Right atrium auricular region (tissue), 2 donors: Measurements from ENCODE around the gene SSC4D. TPM values are rescaled to one million over a fixed set of nuclear protein-coding genes. Genes with fewer than 3 reads are reported as not detected.
A peak's percentile ranks its signal among the peaks of the same experiment; 100 is the strongest.

Source experiments
- DNase-seq: peaks from one replicate; pipeline ENCODE4 v3.0.0-alpha.2; 2019; ENCODE audit warnings: low spot score
- H3K27ac ChIP-seq, 2 donors: fragments of 200-600 bp; sonication (generic); 1 replicate in 1 of 2; 2 replicates in 1 of 2; pipeline ENCODE4 v1.5.1; 2016 to 2019
- H3K27me3 ChIP-seq, 2 donors: fragments of 200-600 bp; sonication (generic); one replicate each; pipeline versions ENCODE4 v1.5.1 to v1.6.0; 2017 to 2019
- H3K36me3 ChIP-seq: fragments of 200-600 bp; sonication (generic); one replicate; pipeline ENCODE4 v1.5.1; 2016
- H3K4me1 ChIP-seq, 2 donors: fragments of 200-600 bp; sonication (generic); one replicate each; pipeline versions ENCODE4 v1.5.1 to v1.6.0; 2017 to 2019
- H3K4me3 ChIP-seq, 2 donors: fragments of 200-600 bp; sonication (generic); 1 replicate in 1 of 2; 2 replicates in 1 of 2; pipeline ENCODE4 v1.5.1; 2017 to 2019; ENCODE audit warnings: mild to moderate bottlenecking in 1 of 2, moderate library complexity in 1 of 2
- H3K9me3 ChIP-seq, 2 donors: fragments of 200-600 bp; sonication (generic); one replicate each; pipeline ENCODE4 v1.5.1; 2019
- CTCF ChIP-seq, 2 donors: fragments of 200-600 bp; sonication (generic); IDR thresholded peaks; one replicate each; pipeline ENCODE4 v1.5.1; 2019; ENCODE audit warnings: antibody characterized with exemption in 2 of 2
- total RNA-seq, 2 donors: library from RNA; depleted of rRNA; stranded (reverse); fragments of >200 nt; gene quantifications; one replicate each; pipeline ENCODE4 v1.1.0, GENCODE V29; 2016

Gene SSC4D
- total RNA-seq, 2 donors from 2014 or later, result 0.35 to 0.37 TPM

DNA sequence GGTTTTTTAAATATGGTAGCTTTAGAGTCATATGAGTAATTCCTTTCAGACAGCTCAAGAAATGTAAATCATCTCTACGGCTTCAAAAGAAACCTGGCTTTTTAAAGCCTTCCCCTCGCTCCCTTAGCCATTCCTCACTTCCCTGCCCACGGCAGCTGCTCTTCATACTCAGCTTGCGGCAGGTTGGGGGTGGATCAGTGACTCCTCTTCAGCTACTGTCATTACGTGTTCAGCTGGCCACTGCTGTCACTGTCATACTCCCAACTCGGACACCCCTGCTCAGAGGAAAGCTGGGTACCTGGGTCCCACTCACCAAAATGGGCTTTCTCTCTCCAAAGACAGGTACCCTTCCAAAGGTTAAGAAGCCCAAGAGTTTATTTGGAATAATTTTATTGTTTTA is 57.3 kb downstream of the SSC4D start:
- no peaks in the 10 kb centered on the region for H3K27me3 ChIP-seq
- peaks cover 0 to 90% of the 10 kb centered on the region in 2 donors for H3K4me1 ChIP-seq
- DNase-seq, result no peak
- H3K27ac ChIP-seq, result peak overlapping the region; percentile 70 to 99
- H3K36me3 ChIP-seq, result peaks cover 41% of the 10 kb centered on the region
- H3K9me3 ChIP-seq, result no peaks in the 10 kb centered on the region
- TF ChIP-seq CTCF (IDR thresholded peaks at IDR 0.05), result no peak
- no peak overlapping the region for H3K4me3 ChIP-seq

GRCh38 chr7:76351372-76351771 is 58.1 kb downstream of the SSC4D start:
- no peak for TF ChIP-seq CTCF (IDR thresholded peaks at IDR 0.05)
- peaks cover 0 to 91% of the 10 kb centered on the region in 2 donors for H3K4me1 ChIP-seq
- H3K9me3 ChIP-seq, result no peaks in the 10 kb centered on the region
- peak overlapping the region in 1 of 2 donors; percentile 99 for H3K27ac ChIP-seq
- peaks cover 41% of the 10 kb centered on the region for H3K36me3 ChIP-seq
- H3K4me3 ChIP-seq, result no peak overlapping the region
- no peaks in the 10 kb centered on the region for H3K27me3 ChIP-seq
- no peak for DNase-seq

DNA sequence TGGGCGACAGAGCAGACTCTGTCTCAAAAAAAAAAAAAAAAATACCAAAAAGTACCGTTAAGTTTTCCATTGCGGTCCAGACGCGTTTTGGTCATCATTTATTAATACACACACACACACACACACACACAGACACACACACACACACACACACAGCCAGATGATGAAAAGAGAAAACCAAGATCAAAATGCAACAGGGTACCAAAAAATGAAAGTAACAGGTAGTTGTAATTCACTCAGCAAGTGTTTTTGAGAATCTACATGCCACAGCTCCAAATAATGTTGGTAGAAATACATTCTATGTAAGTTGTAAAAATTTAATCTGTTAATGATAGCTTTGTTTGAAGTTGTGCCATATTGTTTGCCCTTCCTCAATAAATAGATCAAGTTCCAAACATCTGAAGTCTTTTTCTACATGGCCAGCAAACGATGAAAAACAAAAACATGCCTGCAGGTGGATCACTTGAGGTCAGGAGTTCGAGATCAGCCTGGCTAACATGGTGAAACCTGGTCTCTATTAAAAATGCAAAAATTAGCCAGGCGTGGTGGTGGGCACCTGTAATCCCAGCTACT is 60.1 kb downstream of the SSC4D start:
- TF ChIP-seq CTCF (IDR thresholded peaks at IDR 0.05), result no peak
- H3K27ac ChIP-seq, result no peak overlapping the region
- H3K9me3 ChIP-seq, result no peaks in the 10 kb centered on the region
- H3K36me3 ChIP-seq, result peaks cover 53% of the 10 kb centered on the region
- DNase-seq, result no peak
- no peaks in the 10 kb centered on the region for H3K27me3 ChIP-seq
- H3K4me1 ChIP-seq, result peaks cover 0 to 82% of the 10 kb centered on the region in 2 donors
- no peak overlapping the region for H3K4me3 ChIP-seq

DNA sequence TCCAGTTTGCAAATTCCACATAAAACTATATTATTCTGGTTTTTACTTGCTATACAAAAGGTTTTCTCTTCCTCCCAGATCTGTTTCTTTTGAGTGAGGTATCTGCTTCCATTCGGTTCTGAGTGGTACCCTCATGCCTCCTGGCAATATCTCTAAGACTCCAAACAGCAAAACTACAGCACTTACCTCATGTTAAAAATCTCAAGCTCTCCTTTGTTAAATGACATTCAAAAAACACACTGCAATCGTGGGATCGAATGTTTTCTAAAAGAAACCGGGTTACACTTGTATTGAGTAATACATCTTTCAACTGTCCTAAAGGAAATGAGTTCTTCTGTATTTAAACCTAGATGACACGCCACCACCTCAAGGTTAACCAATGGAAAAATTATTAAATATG is 61.8 kb downstream of the SSC4D start:
- Histone ChIP-seq H3K36me3 (peaks cover 70% of the 10 kb centered on the region), H3K9me3 (no peaks in the 10 kb centered on the region), H3K27me3 (no peaks in the 10 kb centered on the region), H3K27ac (no peak overlapping the region), H3K4me3 (no peak overlapping the region), H3K4me1 (peaks cover 0 to 80% of the 10 kb centered on the region in 2 donors)
- TF ChIP-seq CTCF (IDR thresholded peaks at IDR 0.05), result no peak
- no peak for DNase-seq

- Histone ChIP-seq H3K36me3 (peaks cover 78% of the 10 kb centered on the region), H3K4me3 (no peak overlapping the region), H3K9me3 (no peaks in the 10 kb centered on the region)
These were observed 62.7 kb downstream of the SSC4D start for GRCh38 chr7:76346778-76347177.

More at GRCh38 chr7:76346778-76347177, 62.7 kb downstream of the SSC4D start:
- no peak for DNase-seq
- TF ChIP-seq CTCF (IDR thresholded peaks at IDR 0.05), result no peak
- peaks cover 0 to 77% of the 10 kb centered on the region in 2 donors for H3K4me1 ChIP-seq
- peak overlapping the region; percentile 15 to 46 for H3K27ac ChIP-seq
- H3K27me3 ChIP-seq, result no peaks in the 10 kb centered on the region
